Activated CD4-positive, alpha-beta T cell treated with anti-CD3 and anti-CD28 coated beads for 1 hour (primary cell): Measurements from ENCODE around the gene LAMB1.
"Not testable (repeated sequence)": the region's sequence is repeated elsewhere in the genome, so short reads cannot be mapped to it uniquely, and the experiment has no call there.

ENCODE experiments used
- DNase-seq: peaks from one replicate; pipeline ENCODE4 v3.0.0-alpha.2; 2020

LAMB1 gene

DNA sequence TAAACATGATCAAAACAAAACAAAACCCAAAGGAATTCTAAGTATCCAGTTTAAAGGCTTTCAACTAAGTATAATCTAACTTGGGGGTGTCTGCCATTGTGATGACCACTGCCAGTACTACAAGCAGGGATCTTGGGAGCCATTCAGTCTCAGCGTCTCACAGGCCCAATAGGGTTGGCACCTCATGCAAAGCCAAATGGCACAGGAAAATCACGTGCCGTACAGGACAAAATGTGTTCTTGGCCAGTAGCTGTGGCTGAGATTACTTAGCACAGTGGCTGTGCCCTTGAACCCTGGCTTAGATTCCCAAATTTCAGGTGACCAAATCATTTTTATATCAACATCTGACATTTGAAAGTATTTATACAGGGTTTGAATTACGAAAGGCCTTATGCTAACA is 62.0 kb downstream of the LAMB1 start:
- DNase-seq, result no peak

- DNase-seq, result no peak
Observed at GRCh38 chr7:107939573-107940489, 63.1 kb downstream of the LAMB1 start.

DNA sequence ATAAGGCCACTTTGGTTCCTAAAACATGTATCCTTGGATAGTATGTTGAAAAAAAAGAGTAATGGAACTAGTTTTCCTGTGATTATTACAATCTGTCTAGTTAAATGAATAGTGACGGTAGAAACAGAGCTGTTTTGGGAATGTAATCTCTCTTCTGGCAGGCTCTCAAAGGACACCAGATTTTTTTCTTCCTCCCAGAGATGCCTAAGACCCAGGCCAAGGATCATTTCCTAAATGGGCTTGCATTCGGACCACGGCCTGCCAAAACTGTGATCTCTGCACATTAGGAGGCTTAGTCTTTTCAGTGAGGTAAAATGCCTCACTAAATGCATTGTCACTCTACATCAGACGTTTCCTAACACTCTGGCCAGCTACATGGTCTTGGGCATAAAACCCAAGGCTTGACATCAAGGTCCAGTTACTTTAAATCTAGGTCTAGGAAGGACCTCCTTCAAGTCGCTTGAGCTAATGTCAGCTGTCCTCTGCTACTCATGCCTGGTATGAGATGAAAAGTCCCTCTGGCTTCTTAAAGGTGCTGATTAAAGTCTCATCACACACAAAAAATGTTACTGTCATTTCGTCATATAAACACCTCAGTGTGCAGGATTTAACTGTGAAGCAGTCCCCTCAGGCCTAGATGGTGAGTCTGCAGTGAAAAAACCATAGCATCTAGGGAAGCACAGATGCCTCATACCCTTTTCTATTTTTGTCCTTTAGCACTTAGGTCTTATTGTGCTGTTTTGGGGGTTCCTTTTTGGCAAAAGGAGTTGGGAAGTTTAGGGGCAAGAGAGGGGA is 64.3 kb downstream of the LAMB1 start:
- DNase-seq, result no peak

GRCh38 chr7:107937531-107937930 is 65.4 kb downstream of the LAMB1 start:
- no peak for DNase-seq

- DNase-seq, result no peak
Observed at GRCh38 chr7:107936312-107936711, 66.6 kb downstream of the LAMB1 start.

GRCh38 chr7:107934991-107935770 is 67.8 kb downstream of the LAMB1 start:
- no peak for DNase-seq

DNA sequence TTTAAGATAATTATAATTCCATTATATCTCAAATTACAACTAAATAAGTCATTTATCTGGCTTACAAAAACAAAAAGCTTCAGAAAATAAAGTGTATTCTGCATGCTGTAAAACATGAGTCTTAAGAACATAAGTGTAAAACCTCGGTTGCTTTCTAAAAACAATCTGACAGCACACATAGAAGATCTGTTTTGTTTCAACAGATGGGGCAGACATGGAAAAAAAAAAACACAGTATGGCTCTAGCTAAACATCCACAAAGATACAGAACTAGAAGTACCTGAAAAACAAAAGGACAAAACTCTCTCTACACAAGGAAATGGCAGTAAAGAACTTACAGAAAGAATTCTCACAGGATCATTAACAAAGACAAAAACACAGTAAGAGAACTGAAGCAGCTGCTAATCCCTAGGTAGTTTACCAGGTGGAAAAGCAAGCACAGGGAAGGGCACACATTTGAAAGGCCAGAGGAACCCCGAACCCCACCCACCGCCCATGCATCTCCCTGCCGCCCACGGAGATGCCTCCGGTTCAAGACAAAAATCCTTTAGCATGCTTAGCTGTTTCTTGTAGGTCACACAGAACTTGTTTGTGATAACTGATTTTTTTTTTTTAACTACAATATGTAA is 69.5 kb downstream of the LAMB1 start:
- no peak for DNase-seq

GRCh38 chr7:107932805-107933204 is 70.2 kb downstream of the LAMB1 start:
- DNase-seq, result no peak

DNA sequence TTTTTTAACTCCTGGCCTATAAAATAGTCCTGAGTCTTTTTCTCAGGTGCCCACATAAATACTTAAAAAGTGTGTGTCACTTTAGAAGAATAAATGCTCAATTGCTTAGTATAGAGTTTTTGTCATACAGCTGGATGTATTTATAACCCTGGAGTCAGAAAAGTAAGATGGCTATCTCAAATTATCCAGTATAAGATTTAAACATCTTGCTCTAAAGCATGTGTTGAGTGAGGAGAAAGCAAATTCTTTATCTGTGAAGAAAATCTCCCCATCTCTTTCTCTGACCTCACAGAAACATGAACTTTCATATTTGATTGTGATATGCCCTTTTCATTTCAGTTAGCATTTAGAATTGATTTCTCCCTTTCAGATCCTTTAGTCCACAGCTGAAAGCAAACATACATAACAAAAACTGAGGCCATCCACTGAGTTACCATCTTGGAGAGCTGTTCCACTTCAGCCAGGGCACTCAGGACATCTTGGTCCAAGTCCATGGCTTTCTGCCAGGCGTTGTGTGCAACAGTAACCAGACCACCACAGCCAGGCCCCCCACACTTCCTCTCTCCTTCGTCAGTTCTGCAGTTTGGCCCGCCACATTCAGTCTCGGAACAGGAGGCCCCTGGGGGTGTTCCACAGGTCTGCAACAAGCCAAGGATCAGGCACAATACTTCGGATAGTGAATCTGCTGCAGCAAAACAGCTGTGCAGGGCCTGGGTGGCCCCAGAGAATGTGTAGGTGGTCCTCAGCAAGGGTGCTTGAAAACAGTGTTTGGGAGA is 71.0 kb downstream of the LAMB1 start:
- DNase-seq, result no peak

- DNase-seq, result no peak
Observed at GRCh38 chr7:107926481-107926880, 76.5 kb downstream of the LAMB1 start.

DNA sequence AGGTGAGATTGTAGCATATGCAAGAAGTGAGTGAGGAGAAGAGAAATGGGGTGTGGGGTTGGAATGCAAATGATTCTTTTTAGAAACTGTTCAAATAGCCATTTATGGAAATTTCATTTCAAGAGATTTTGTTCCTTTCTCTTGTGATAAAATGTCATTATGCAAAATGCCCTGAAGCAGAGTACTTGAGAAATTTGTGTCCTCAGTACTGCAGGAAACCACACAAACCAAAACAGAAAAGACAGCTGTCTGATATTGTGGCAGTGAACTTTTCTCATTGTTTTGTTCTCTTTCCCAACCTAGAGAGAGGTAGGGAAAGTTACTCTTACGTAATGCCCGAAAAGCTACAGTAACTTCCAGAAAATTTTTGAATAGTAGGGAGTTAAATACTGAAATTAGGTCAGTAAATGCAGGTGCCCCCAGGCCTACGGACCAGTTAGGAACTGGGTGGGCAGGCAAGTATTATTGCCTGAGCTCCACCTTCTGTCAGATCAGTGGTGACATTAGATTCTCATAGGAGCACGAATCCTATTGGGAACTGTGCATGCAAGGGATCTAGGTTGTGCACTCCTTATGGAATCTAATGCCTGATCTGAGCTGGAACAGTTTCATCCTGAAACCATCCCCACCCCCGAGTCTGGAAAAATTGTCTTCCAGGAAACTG is 78.0 kb downstream of the LAMB1 start:
- no peak for DNase-seq

DNA sequence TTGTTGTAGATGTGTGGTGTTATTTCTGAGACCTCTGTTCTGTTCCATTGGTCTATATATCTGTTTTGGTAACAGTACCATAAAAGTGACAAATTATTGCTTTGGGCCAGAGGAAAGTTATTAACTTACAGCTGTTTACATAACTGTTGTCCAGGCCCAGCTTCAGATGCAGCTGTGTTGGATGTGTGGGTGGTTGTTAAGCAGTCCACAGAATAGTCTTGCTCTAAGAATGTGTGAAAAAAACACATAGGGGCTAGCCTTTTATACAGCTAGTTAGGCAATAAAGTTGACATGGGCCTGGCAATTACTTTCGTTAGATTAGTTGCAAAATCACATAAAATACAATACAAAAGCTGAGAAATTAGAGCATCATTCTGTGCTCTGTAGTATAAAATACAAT is 80.1 kb downstream of the LAMB1 start:
- no peak for DNase-seq

GRCh38 chr7:107921826-107922225 is 81.1 kb downstream of the LAMB1 start:
- DNase-seq, result not testable (repeated sequence)

GRCh38 chr7:107920048-107920772 is 82.8 kb downstream of the LAMB1 start:
- no peak for DNase-seq

GRCh38 chr7:107918948-107919347 is 84.0 kb downstream of the LAMB1 start:
- no peak for DNase-seq

DNA sequence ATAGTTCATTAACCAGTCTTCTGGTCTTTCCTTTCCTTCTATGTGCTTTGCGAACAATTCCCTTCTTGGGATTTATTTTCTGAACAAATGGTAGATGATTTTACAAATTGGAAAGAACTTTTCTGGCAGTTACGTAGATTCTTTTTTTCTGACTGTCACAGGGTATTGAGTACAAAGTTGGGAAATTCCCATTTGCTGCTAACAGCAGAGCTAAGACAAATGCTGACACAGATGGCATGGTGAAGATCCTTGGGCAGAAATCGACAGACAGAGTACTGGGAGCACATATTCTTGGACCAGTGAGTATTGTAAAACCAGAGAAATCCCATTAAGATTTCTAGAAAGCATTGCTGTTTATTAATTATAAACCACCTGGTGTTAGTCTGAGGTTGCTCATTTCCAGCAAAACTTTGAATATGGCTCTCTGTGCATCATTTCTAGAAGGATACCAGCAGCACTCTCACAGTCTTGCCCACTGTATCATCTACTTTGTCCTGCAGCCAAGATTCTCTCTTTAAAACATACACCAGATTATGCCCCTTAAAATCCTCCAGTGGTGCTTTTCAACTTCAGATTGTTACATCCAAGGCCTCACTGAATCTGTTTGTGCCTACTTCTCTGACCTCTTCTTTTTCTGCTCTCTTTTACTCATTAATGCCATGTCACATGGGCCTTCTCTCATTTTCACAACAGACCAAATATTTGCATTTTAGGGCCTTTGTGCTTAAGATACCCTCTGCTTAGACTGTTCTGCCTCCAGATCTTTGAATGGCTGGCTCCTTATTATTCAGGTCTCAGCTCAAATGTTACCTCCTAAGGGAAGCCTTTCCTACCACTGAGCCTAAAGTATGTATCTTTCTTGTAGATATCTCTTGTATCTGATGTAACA is 85.0 kb downstream of the LAMB1 start:
- no peak for DNase-seq

- DNase-seq, result no peak
Observed at GRCh38 chr7:107915541-107915940, 87.4 kb downstream of the LAMB1 start.

- no peak for DNase-seq
Observed at GRCh38 chr7:107914831-107915230, 88.1 kb downstream of the LAMB1 start.

DNA sequence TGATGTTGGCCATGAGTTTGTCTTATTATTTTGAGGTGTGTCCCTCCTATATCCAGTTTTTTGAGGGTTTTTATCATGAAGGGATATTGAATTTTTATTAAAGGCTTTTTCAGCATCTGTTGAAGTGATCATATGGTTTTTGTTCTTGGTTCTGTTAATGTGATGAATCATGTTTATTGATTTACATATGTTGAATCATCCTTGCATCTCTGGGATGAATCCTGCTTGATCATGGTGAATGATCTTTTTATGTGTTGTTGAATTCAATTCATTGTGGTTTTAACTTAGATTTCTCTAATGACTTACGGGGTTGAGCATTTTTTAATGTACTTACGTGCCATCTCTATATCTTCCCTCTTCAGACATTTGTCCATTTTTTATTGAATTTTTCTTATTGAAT is 89.1 kb downstream of the LAMB1 start:
- no peak for DNase-seq

DNA sequence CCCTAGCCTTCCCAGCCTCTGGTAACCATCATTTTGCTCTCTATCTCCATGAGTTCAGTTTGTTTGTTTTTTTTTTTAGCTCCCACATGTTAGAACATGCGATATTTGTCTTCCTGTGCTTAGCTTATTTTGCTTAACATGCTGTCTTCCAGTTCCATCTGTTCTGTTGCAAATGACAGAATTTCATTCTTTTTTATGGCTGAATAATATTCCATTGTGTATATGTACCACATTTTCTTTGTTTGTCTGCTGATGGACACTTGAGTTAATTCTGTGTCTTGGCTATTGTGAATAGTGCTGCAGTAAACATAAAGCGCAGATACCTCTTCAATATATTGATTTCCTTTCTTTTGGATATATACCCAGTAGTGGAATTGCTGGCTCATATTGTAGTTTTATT is 91.0 kb downstream of the LAMB1 start:
- no peak for DNase-seq
